ENCODE data around the gene FAM98B. TPM values are rescaled to one million over a fixed set of nuclear protein-coding genes. Genes with fewer than 3 reads are reported as not detected.

The FAM98B gene
- total and polyA plus RNA-seq, 10 of the 15 experiments (the other 5 are each of a cell fraction or from before 2014, with no cell fraction given), result 1.3 to 36.7 (median 10.9) TPM

GRCh38 chr15:38471974-38472373 is 18.0 kb downstream of the FAM98B start:
- H2AFZ ChIP-seq (ENCODE audit: control insufficient read depth, low read depth, low read length), result no peak overlapping the region
- no peaks in the 10 kb centered on the region for H3K79me2 ChIP-seq (ENCODE audit: control insufficient read depth, insufficient read depth, low read length)
- BruUV-seq (replicated peaks), result no TSS peak
- ChIA-PET CTCF (interaction anchor here (0.6 to 5.8 kb wide), 18 partner anchors 11 to 1108 kb away, joined by 3 to 76 read pairs (median 6); partner anchors contain the start of gene FAM98B), POLR2A (interaction anchor here (1.1 kb wide), 1 partner anchor 12 kb away, joined by 4 read pairs; no protein-coding TSS in a partner anchor), SMC1A (ENCODE audit: uncharacterized antibody, unreplicated experiment) (interaction anchor here (0.8 to 5.9 kb wide), 16 partner anchors 9 to 227 kb away, joined by 3 to 73 read pairs (median 6); partner anchors contain the start of gene FAM98B), RAD21 (ENCODE audit: unreplicated experiment) (interaction anchor here (0.7 to 2.6 kb wide), 10 partner anchors 16 to 476 kb away, joined by 3 to 33 read pairs (median 4); no protein-coding TSS in a partner anchor)
- FAIRE-seq (no peak), DNase-seq (ENCODE audit: low read depth, low spot score) (no peak), ATAC-seq (no peak)
- H3K4me1 ChIP-seq (ENCODE audit: control insufficient read depth, insufficient read depth, low read length), result no peaks in the 10 kb centered on the region
- no peak overlapping the region for H3K9ac ChIP-seq (ENCODE audit: control insufficient read depth, insufficient read depth, low read length)
- intact Hi-C loops (cut with micrococcal nuclease; ENCODE audit: unreplicated experiment), result loop anchor here (5.0 kb wide), 1 partner anchor 90 kb away; the partner anchor contains the start of gene RASGRP1
- 98% methylated on average over 2 of the region's 2 CpGs for WGBS (ENCODE audit: insufficient coverage, insufficient replicate concordance, low lambda C conversion rate, missing lambda C conversion rate)
- TF ChIP-seq PML (IDR thresholded peaks at IDR 0.05; ENCODE audit: low read length), result no peak
- no peak for TF ChIP-seq ZNF207 (IDR thresholded peaks at IDR 0.05; ENCODE audit: borderline replicate concordance)
- TF ChIP-seq POLR2AphosphoS5 (IDR thresholded peaks at IDR 0.05; ENCODE audit: low read length), result no peak
- TF ChIP-seq JUNB (IDR thresholded peaks at IDR 0.05), result no peak
- TF ChIP-seq MXI1 (IDR thresholded peaks at IDR 0.05; ENCODE audit: low read depth, low read length), result no peak
- TF ChIP-seq CHD4 (IDR thresholded peaks at IDR 0.05), result no peak
- TF ChIP-seq SP1 (IDR thresholded peaks at IDR 0.05; ENCODE audit: low read depth, low read length), result no peak
- TF ChIP-seq NFYA (IDR thresholded peaks at IDR 0.05; ENCODE audit: borderline replicate concordance, low read depth, low read length), result no peak
- no peak for TF ChIP-seq TCF7 (IDR thresholded peaks at IDR 0.05; ENCODE audit: borderline replicate concordance)
- H3K27ac ChIP-seq (ENCODE audit: control insufficient read depth, insufficient read depth), result no peak overlapping the region
- no peak overlapping the region for H3K4me2 ChIP-seq (ENCODE audit: control insufficient read depth, insufficient read depth)
- no peak overlapping the region for H3K4me3 ChIP-seq
- in situ Hi-C loops (cut with MboI), result no loop called here
- no peaks in the 10 kb centered on the region for H3K9me3 ChIP-seq (replicated peaks; ENCODE audit: control insufficient read depth, insufficient read depth, low read length)
- H3K36me3 ChIP-seq (ENCODE audit: control insufficient read depth in 2 of 2, insufficient read depth in 2 of 2, low read length in 1 of 2), result peaks cover 3 to 10% of the 10 kb centered on the region in 2 experiments; a peak in 3 of 4 replicates
- H4K20me1 ChIP-seq (ENCODE audit: control insufficient read depth, insufficient read depth), result no peaks in the 10 kb centered on the region
- H3K27me3 ChIP-seq (replicated peaks in 1 of 2; ENCODE audit: control insufficient read depth in 2 of 2, insufficient read depth in 2 of 2, low read length in 1 of 2), result no peaks in the 10 kb centered on the region

Data from GM12878 (cell line).